Femur (tissue), 1 donor: ENCODE data around the gene CLEC6A.
"Not testable (repeated sequence)": the region's sequence is repeated elsewhere in the genome, so short reads cannot be mapped to it uniquely, and the experiment has no call there.

Experiments used
- DNase-seq: peaks from one replicate; pipeline ENCODE4 v3.0.0-alpha.2; 2017

The CLEC6A gene

GRCh38 chr12:8455727-8456360, at the start of gene CLEC6A:
Gene CLEC6A (plus strand): TSS chr12:8455962. CDS start chr12:8456112, 150 bp downstream.
- no peak for DNase-seq

GRCh38 chr12:8419576-8419975, 36.2 kb upstream of the CLEC6A start:
- DNase-seq = not testable (repeated sequence)

GRCh38 chr12:8420506-8420905, 35.3 kb upstream of the CLEC6A start:
- DNase-seq = no peak

- DNase-seq = not testable (repeated sequence)
Observed at GRCh38 chr12:8444536-8445278, 11.1 kb upstream of the CLEC6A start.

- DNase-seq = no peak
Observed at GRCh38 chr12:8445731-8446130, 10.0 kb upstream of the CLEC6A start.

- no peak for DNase-seq
Observed at GRCh38 chr12:8446642-8447547, 8.9 kb upstream of the CLEC6A start.

- no peak for DNase-seq
Observed at GRCh38 chr12:8449355-8449859, 6.4 kb upstream of the CLEC6A start.

GRCh38 chr12:8452036-8452435, 3.7 kb upstream of the CLEC6A start:
- no peak for DNase-seq

GRCh38 chr12:8453021-8453513, 2.7 kb upstream of the CLEC6A start:
- DNase-seq = no peak

- no peak for DNase-seq
Observed at GRCh38 chr12:8453796-8454195, 2.0 kb upstream of the CLEC6A start.

- DNase-seq = no peak
Observed at GRCh38 chr12:8455271-8455670, 491 bp upstream of the CLEC6A start.

- DNase-seq = no peak
Observed at GRCh38 chr12:8461426-8461825, 5.7 kb downstream of the CLEC6A start.

GRCh38 chr12:8465301-8465996, 9.7 kb downstream of the CLEC6A start:
- DNase-seq = no peak

- DNase-seq = no peak
Observed at GRCh38 chr12:8466241-8466640, 10.5 kb downstream of the CLEC6A start.

- no peak for DNase-seq
Observed at GRCh38 chr12:8471090-8471489, 15.3 kb downstream of the CLEC6A start.

- no peak for DNase-seq
Observed at GRCh38 chr12:8475508-8476203, 19.9 kb downstream of the CLEC6A start.

- no peak for DNase-seq
Observed at GRCh38 chr12:8482571-8483061, 26.9 kb downstream of the CLEC6A start.

- DNase-seq = no peak
Observed at GRCh38 chr12:8483079-8483478, 27.3 kb downstream of the CLEC6A start.

GRCh38 chr12:8491646-8492530, 36.1 kb downstream of the CLEC6A start:
- no peak for DNase-seq

- peak; percentile 31 for DNase-seq
Observed at GRCh38 chr12:8493084-8493483, 37.3 kb downstream of the CLEC6A start.
